Lower leg skin (tissue), 3 donors: ENCODE measurements around the gene SCG2.

Experiments used
- POLR2A ChIP-seq, 2 donors: fragments of 450-650 bp; IDR thresholded peaks; one replicate each; pipeline ENCODE4 v1.6.1; 2016 to 2017; ENCODE audit warnings: antibody characterized with exemption in 2 of 2, mild to moderate bottlenecking in 1 of 2, moderate library complexity in 1 of 2
- TF ChIP-seq, protein P1 (sequence below), 3 donors: fragments of 450-650 bp; IDR thresholded peaks; one replicate each; pipeline ENCODE4 v1.5.1; 2016; ENCODE audit warnings: antibody characterized with exemption in 3 of 3, mild to moderate bottlenecking in 3 of 3, moderate library complexity in 2 of 3

DNA sequence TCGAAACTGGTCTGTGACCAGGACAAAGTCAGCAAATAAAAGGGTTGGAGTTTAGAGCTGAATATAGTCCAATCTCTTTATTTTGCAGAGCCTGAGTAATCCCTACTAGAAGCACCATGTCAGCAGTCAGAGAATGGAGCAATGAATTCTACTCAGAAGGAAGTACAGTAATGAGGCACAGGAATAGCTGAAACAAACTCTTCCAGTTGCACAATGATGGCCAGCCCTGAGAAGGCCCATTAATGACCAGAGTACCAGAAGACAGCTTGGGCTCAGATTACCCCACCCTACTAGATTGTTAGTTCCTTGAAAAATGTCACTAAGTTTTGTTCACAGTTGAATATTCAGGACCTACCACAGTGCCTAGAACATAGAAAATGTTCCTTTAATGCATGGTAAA, 40.3 kb upstream of the SCG2 start:
- TF ChIP-seq, protein P1, sequence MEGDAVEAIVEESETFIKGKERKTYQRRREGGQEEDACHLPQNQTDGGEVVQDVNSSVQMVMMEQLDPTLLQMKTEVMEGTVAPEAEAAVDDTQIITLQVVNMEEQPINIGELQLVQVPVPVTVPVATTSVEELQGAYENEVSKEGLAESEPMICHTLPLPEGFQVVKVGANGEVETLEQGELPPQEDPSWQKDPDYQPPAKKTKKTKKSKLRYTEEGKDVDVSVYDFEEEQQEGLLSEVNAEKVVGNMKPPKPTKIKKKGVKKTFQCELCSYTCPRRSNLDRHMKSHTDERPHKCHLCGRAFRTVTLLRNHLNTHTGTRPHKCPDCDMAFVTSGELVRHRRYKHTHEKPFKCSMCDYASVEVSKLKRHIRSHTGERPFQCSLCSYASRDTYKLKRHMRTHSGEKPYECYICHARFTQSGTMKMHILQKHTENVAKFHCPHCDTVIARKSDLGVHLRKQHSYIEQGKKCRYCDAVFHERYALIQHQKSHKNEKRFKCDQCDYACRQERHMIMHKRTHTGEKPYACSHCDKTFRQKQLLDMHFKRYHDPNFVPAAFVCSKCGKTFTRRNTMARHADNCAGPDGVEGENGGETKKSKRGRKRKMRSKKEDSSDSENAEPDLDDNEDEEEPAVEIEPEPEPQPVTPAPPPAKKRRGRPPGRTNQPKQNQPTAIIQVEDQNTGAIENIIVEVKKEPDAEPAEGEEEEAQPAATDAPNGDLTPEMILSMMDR (IDR thresholded peaks at IDR 0.05): no peak
- TF ChIP-seq POLR2A (IDR thresholded peaks at IDR 0.05): no peak
